HepG2 (cell line): ENCODE measurements around the gene BTF3L4. TPM values are rescaled to one million over a fixed set of nuclear protein-coding genes. Genes with fewer than 3 reads are reported as not detected.

Source experiments
- ATF5 ChIP-seq: sonication (generic); formaldehyde crosslinking; IDR thresholded peaks from 2 replicates; pipeline ENCODE4 v1.4.0; 2020; ENCODE audit warnings: mild to moderate bottlenecking, low read depth, missing genetic modification reagents
- KDM2A ChIP-seq: sonication (generic); formaldehyde crosslinking; IDR thresholded peaks from 2 replicates; pipeline ENCODE4 v1.4.0; 2020; ENCODE audit warnings: low read depth, missing genetic modification reagents, borderline replicate concordance
- MAF1 ChIP-seq: sonication (generic); formaldehyde crosslinking; IDR thresholded peaks from 2 replicates; pipeline ENCODE4 v1.5.0; 2020; ENCODE audit warnings: missing genetic modification reagents, borderline replicate concordance
- MAFG ChIP-seq: sonication (generic); formaldehyde crosslinking; IDR thresholded peaks from 2 replicates; pipeline ENCODE4 v1.5.1; 2020; ENCODE audit warnings: mild to moderate bottlenecking, missing genetic modification reagents
- MAX ChIP-seq: IDR thresholded peaks from 2 replicates; pipeline ENCODE4 v1.6.1; 2012; ENCODE audit warnings: inconsistent platforms
- RAD51 ChIP-seq: fragments of 450-650 bp; IDR thresholded peaks from 2 replicates; pipeline ENCODE4 v1.6.1; 2016; ENCODE audit warnings: borderline replicate concordance
- SKIL ChIP-seq: sonication (generic); formaldehyde crosslinking; IDR thresholded peaks from 2 replicates; pipeline ENCODE4 v1.8.0; 2022; ENCODE audit warnings: missing genetic modification reagents, mild to moderate bottlenecking, moderate library complexity, borderline replicate concordance
- TFE3 ChIP-seq: IDR thresholded peaks from 2 replicates; pipeline ENCODE4 v1.6.1; 2016
- ZBTB40 ChIP-seq, 2 experiments: fragments of 450-650 bp in 1 of 2; sonication (generic) in 1 of 2; formaldehyde crosslinking in 1 of 2; IDR thresholded peaks; 2 replicates each; pipeline versions ENCODE4 v1.6.1 to v1.8.0; 2016 to 2022; ENCODE audit warnings: antibody characterized with exemption in 1 of 2, mild to moderate bottlenecking in 1 of 2, missing genetic modification reagents in 1 of 2
- ZNF276 ChIP-seq: sonication (generic); formaldehyde crosslinking; IDR thresholded peaks from 2 replicates; pipeline ENCODE4 v1.4.0; 2020; ENCODE audit warnings: mild to moderate bottlenecking, low read depth, missing genetic modification reagents
- ZNF343 ChIP-seq: sonication (generic); formaldehyde crosslinking; IDR thresholded peaks from 2 replicates; pipeline ENCODE4 v1.4.0; 2020; ENCODE audit warnings: mild to moderate bottlenecking, missing genetic modification reagents
- polyA plus RNA-seq, 8 experiments: library from polyadenylated mRNA; depleted of rRNA in 3 of 8; stranded (reverse) in 7 of 8; unstranded in 1 of 8; fragments of >200 nt; fragmentation: Illumina TruSeq in 4 of 8; extraction: Trizol in 4 of 8; gene quantifications; 2 replicates each; pipeline versions ENCODE4 v1.2.1 to v1.2.3, GENCODE V29; 2011 to 2016; ENCODE audit warnings: low read depth in 4 of 8, missing spikeins in 1 of 8, mixed read lengths in 1 of 8; ENCODE audit not compliant: insufficient read depth in 1 of 8
- total RNA-seq, 5 experiments: library from RNA; depleted of rRNA; stranded (reverse); fragments of >200 nt; fragmentation: Illumina TruSeq; extraction: Trizol; gene quantifications; 2 replicates each; pipeline ENCODE4 v1.2.3, GENCODE V29; 2016; ENCODE audit warnings: low read depth in 1 of 5

BTF3L4 gene
- total and polyA plus RNA-seq, 2 of the 13 experiments (the other 11 are each of a cell fraction or from before 2014, with no cell fraction given) = 59.0 to 74.3 TPM

GRCh38 chr1:52056163-52056936 lies at the start of gene BTF3L4 (continued):
- no peak for TF ChIP-seq ZBTB40 (IDR thresholded peaks at IDR 0.05)
- peak; percentile 76 for TF ChIP-seq ZBTB40 (CRISPR knock-in tag; IDR thresholded peaks at IDR 0.05)
- peak; percentile 37; the same call in 1 of the 2 replicates for TF ChIP-seq TFE3 (CRISPR knock-in tag)
- TF ChIP-seq MAF1 (CRISPR knock-in tag) = no peak
- no peak for TF ChIP-seq ZNF343 (CRISPR knock-in tag)
- TF ChIP-seq ATF5 (CRISPR knock-in tag) = no peak
- no peak; the same call in 1 of the 2 replicates for TF ChIP-seq ZNF276
- TF ChIP-seq SKIL (CRISPR knock-in tag) = peak; percentile 38; the same call in 1 of the 2 replicates
- TF ChIP-seq RAD51 = peak; percentile 55; the same call in 1 of the 2 replicates
- peak; percentile 60; the same call in 1 of the 2 replicates for TF ChIP-seq KDM2A (CRISPR knock-in tag)
- peak; percentile 94 for TF ChIP-seq MAX
- TF ChIP-seq MAFG (CRISPR knock-in tag) = no peak
